ENCODE measurements around the gene SEH1L. TPM values are rescaled to one million over a fixed set of nuclear protein-coding genes. Genes with fewer than 3 reads are reported as not detected.

Gene SEH1L
- total and polyA plus RNA-seq, 2 donors (not counting 1 experiment from before 2014, with no cell fraction given) = 40.6 to 56.0 TPM

- H2AFZ ChIP-seq (ENCODE audit: low read length) = no peak overlapping the region
- H4K20me1 ChIP-seq (ENCODE audit: control insufficient read depth, extremely low read depth, insufficient read depth, low read length) = no peaks in the 10 kb centered on the region
- no peak for DNase-seq (ENCODE audit: low read depth in 2 of 2)
- no peaks in the 10 kb centered on the region for H3K27me3 ChIP-seq (ENCODE audit: control insufficient read depth, insufficient read depth, low read length)
- H3K4me1 ChIP-seq (ENCODE audit: control insufficient read depth, extremely low read depth, insufficient read depth, low read length) = no peaks in the 10 kb centered on the region
- peaks cover 4% of the 10 kb centered on the region for H3K36me3 ChIP-seq (ENCODE audit: control insufficient read depth, insufficient read depth, low read length)
- H3K9me3 ChIP-seq (ENCODE audit: control insufficient read depth, insufficient read depth, low read depth, low read length) = no peaks in the 10 kb centered on the region
- peaks cover 4% of the 10 kb centered on the region for H3K79me2 ChIP-seq (ENCODE audit: control insufficient read depth, insufficient read depth, low read length)
- no peak overlapping the region for H3K4me3 ChIP-seq (replicated peaks in 1 of 4; ENCODE audit: control extremely low read depth in 1 of 4, insufficient read depth in 1 of 4, low read depth in 3 of 4, low read length in 4 of 4)
- H3K9ac ChIP-seq (ENCODE audit: insufficient read depth, low read length) = no peak overlapping the region
- no peak overlapping the region for H3K4me2 ChIP-seq (ENCODE audit: extremely low read depth, insufficient read depth, low read length)
- TF ChIP-seq CTCF (conservative IDR thresholded peaks at IDR 0.05 in 1 of 2, IDR thresholded peaks at IDR 0.05 in 1 of 2; ENCODE audit: low read depth in 1 of 2, low read length in 2 of 2) (no peak), EZH2 (IDR thresholded peaks at IDR 0.05; ENCODE audit: low read length, missing control alignments) (no peak)
- no peak overlapping the region for H3K27ac ChIP-seq (ENCODE audit: insufficient read depth, low read length)
These were observed 15.3 kb downstream of the SEH1L start for GRCh38 chr18:12963069-12963468.

- Histone ChIP-seq H3K4me1 (ENCODE audit: control insufficient read depth, extremely low read depth, insufficient read depth, low read length) (no peaks in the 10 kb centered on the region), H3K9ac (ENCODE audit: insufficient read depth, low read length) (no peak overlapping the region)
- TF ChIP-seq EZH2 (IDR thresholded peaks at IDR 0.05; ENCODE audit: low read length, missing control alignments) (no peak), CTCF (conservative IDR thresholded peaks at IDR 0.05 in 1 of 2, IDR thresholded peaks at IDR 0.05 in 1 of 2; ENCODE audit: low read depth in 1 of 2, low read length in 2 of 2) (no peak)
These were observed 20.3 kb downstream of the SEH1L start for GRCh38 chr18:12968115-12968514.

GRCh38 chr18:12968619-12969018 is 20.8 kb downstream of the SEH1L start:
- DNase-seq (ENCODE audit: low read depth in 2 of 2) = peak in 1 of 2 donors; percentile 28
- H3K9ac ChIP-seq (ENCODE audit: insufficient read depth, low read length) = no peak overlapping the region
- H3K27me3 ChIP-seq (ENCODE audit: control insufficient read depth, insufficient read depth, low read length) = no peaks in the 10 kb centered on the region
- no peak overlapping the region for H3K27ac ChIP-seq (ENCODE audit: insufficient read depth, low read length)
- H3K4me2 ChIP-seq (ENCODE audit: extremely low read depth, insufficient read depth, low read length) = no peak overlapping the region
- no peak overlapping the region for H3K4me3 ChIP-seq (replicated peaks in 1 of 4; ENCODE audit: control extremely low read depth in 1 of 4, insufficient read depth in 1 of 4, low read depth in 3 of 4, low read length in 4 of 4)
- no peaks in the 10 kb centered on the region for H3K4me1 ChIP-seq (ENCODE audit: control insufficient read depth, extremely low read depth, insufficient read depth, low read length)
- peaks cover 5% of the 10 kb centered on the region for H3K36me3 ChIP-seq (ENCODE audit: control insufficient read depth, insufficient read depth, low read length)
- H3K9me3 ChIP-seq (ENCODE audit: control insufficient read depth, insufficient read depth, low read depth, low read length) = no peaks in the 10 kb centered on the region
- no peak overlapping the region for H2AFZ ChIP-seq (ENCODE audit: low read length)
- TF ChIP-seq EZH2 (IDR thresholded peaks at IDR 0.05; ENCODE audit: low read length, missing control alignments) (no peak), CTCF (conservative IDR thresholded peaks at IDR 0.05 in 1 of 2, IDR thresholded peaks at IDR 0.05 in 1 of 2; ENCODE audit: low read depth in 1 of 2, low read length in 2 of 2) (no peak)
- H3K79me2 ChIP-seq (ENCODE audit: control insufficient read depth, insufficient read depth, low read length) = no peaks in the 10 kb centered on the region
- no peaks in the 10 kb centered on the region for H4K20me1 ChIP-seq (ENCODE audit: control insufficient read depth, extremely low read depth, insufficient read depth, low read length)

More at GRCh38 chr18:12968115-12968514, 20.3 kb downstream of the SEH1L start:
- Histone ChIP-seq H3K36me3 (ENCODE audit: control insufficient read depth, insufficient read depth, low read length) (peaks cover 5% of the 10 kb centered on the region), H3K79me2 (ENCODE audit: control insufficient read depth, insufficient read depth, low read length) (no peaks in the 10 kb centered on the region), H4K20me1 (ENCODE audit: control insufficient read depth, extremely low read depth, insufficient read depth, low read length) (no peaks in the 10 kb centered on the region), H3K9me3 (ENCODE audit: control insufficient read depth, insufficient read depth, low read depth, low read length) (no peaks in the 10 kb centered on the region), H3K4me3 (replicated peaks in 1 of 4; ENCODE audit: control extremely low read depth in 1 of 4, insufficient read depth in 1 of 4, low read depth in 3 of 4, low read length in 4 of 4) (no peak overlapping the region), H3K27me3 (ENCODE audit: control insufficient read depth, insufficient read depth, low read length) (no peaks in the 10 kb centered on the region), H3K27ac (ENCODE audit: insufficient read depth, low read length) (no peak overlapping the region), H2AFZ (ENCODE audit: low read length) (no peak overlapping the region), H3K4me2 (ENCODE audit: extremely low read depth, insufficient read depth, low read length) (no peak overlapping the region)
- no peak for DNase-seq (ENCODE audit: low read depth in 2 of 2)

All from fibroblast of lung (primary cell).